Colonic mucosa (tissue), 4 donors: ENCODE results near the gene ZNF24. TPM values are rescaled to one million over a fixed set of nuclear protein-coding genes. Genes with fewer than 3 reads are reported as not detected.

Experiments used
- DNase-seq: peaks from one replicate; pipeline ENCODE4 v3.0.0-alpha.2; 2020
- H3K27ac ChIP-seq: fragments of 200-600 bp; one replicate; pipeline ENCODE4 v1.8.0; 2021
- H3K27me3 ChIP-seq: fragments of 200-600 bp; one replicate; pipeline ENCODE4 v1.8.0; 2021
- H3K36me3 ChIP-seq: fragments of 200-600 bp; one replicate; pipeline ENCODE4 v1.8.0; 2021
- H3K4me1 ChIP-seq: fragments of 200-600 bp; one replicate; pipeline ENCODE4 v1.8.0; 2021; ENCODE audit warnings: mild to moderate bottlenecking
- H3K4me3 ChIP-seq: fragments of 200-600 bp; one replicate; pipeline ENCODE4 v1.8.0; 2021
- H3K9ac ChIP-seq, 2 donors: one replicate each; pipeline ENCODE4 v1.7.0; 2013; ENCODE audit warnings: control low read depth in 2 of 2, low read depth in 2 of 2, low read length in 2 of 2
- H3K9me3 ChIP-seq: fragments of 200-600 bp; one replicate; pipeline ENCODE4 v1.8.0; 2021
- intact Hi-C: fragments of 100-400 bp; cut with DNase I; formaldehyde crosslinking; loops from one replicate; pipeline ENCODE4 v1.14.1; 2022
- total RNA-seq, 2 donors: library from RNA; stranded (reverse); fragmentation: NEBNext Ultra II Directional in 1 of 2; extraction: Animal tissue kit (Norgen Biotek cat#: 25700) in 1 of 2; gene quantifications; one replicate each; pipeline ENCODE4 v1.2.1, GENCODE V29; 2021
- TF ChIP-seq, protein P1 (sequence below): fragments of 200-600 bp; IDR thresholded peaks from one replicate; pipeline ENCODE4 v1.8.0; 2022; ENCODE audit warnings: antibody characterized with exemption, mild to moderate bottlenecking
- donor health status: healthy.
- donor health status: DM: no; HTN: no; CAD: no.
- donor health status: DM: no; HTN: no; CAD: no.

ZNF24 gene
- total RNA-seq, 2 donors from 2014 or later: 49.1 to 55.5 TPM

GRCh38 chr18:35352778-35353177, 8.6 kb upstream of the ZNF24 start:
- H3K4me1 ChIP-seq: no peaks in the 10 kb centered on the region
- no peak overlapping the region for H3K27ac ChIP-seq
- TF ChIP-seq, protein P1, sequence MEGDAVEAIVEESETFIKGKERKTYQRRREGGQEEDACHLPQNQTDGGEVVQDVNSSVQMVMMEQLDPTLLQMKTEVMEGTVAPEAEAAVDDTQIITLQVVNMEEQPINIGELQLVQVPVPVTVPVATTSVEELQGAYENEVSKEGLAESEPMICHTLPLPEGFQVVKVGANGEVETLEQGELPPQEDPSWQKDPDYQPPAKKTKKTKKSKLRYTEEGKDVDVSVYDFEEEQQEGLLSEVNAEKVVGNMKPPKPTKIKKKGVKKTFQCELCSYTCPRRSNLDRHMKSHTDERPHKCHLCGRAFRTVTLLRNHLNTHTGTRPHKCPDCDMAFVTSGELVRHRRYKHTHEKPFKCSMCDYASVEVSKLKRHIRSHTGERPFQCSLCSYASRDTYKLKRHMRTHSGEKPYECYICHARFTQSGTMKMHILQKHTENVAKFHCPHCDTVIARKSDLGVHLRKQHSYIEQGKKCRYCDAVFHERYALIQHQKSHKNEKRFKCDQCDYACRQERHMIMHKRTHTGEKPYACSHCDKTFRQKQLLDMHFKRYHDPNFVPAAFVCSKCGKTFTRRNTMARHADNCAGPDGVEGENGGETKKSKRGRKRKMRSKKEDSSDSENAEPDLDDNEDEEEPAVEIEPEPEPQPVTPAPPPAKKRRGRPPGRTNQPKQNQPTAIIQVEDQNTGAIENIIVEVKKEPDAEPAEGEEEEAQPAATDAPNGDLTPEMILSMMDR: no peak
- no peak overlapping the region for H3K4me3 ChIP-seq
- intact Hi-C loops: loop anchor here (5.0 kb wide), 1 partner anchor 120 kb away; no protein-coding TSS in a partner anchor
- H3K9ac ChIP-seq: no peak overlapping the region
- H3K27me3 ChIP-seq: no peaks in the 10 kb centered on the region
- H3K9me3 ChIP-seq: no peaks in the 10 kb centered on the region
- no peak for DNase-seq
- H3K36me3 ChIP-seq: no peaks in the 10 kb centered on the region

DNA sequence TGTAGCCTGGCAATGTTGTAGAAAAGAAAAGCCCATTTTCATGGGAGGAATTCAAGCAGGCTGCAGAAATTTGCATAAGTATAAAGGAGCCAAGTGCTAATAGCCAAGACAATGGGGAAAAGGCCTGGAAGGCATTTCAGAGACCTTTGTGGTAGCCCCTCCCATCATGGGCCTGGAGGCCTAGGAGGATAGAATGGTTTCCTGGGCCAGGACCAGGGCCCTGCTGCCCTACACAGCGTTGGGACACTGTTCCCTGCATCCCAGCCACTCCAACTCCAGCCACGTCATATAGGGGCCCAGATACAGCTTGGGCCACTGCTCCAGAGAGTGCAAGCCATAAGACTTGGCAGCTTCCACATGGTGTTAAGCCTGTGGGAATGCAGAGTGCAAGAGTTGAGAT, 8.1 kb upstream of the ZNF24 start:
- no peak overlapping the region for H3K9ac ChIP-seq
- intact Hi-C loops: loop anchor here (5.0 kb wide), 1 partner anchor 120 kb away; no protein-coding TSS in a partner anchor
- no peak overlapping the region for H3K27ac ChIP-seq
- DNase-seq: no peak
- H3K36me3 ChIP-seq: no peaks in the 10 kb centered on the region
- no peaks in the 10 kb centered on the region for H3K9me3 ChIP-seq
- no peak overlapping the region for H3K4me3 ChIP-seq
- H3K27me3 ChIP-seq: no peaks in the 10 kb centered on the region
- no peaks in the 10 kb centered on the region for H3K4me1 ChIP-seq
- TF ChIP-seq, protein P1: no peak

DNA sequence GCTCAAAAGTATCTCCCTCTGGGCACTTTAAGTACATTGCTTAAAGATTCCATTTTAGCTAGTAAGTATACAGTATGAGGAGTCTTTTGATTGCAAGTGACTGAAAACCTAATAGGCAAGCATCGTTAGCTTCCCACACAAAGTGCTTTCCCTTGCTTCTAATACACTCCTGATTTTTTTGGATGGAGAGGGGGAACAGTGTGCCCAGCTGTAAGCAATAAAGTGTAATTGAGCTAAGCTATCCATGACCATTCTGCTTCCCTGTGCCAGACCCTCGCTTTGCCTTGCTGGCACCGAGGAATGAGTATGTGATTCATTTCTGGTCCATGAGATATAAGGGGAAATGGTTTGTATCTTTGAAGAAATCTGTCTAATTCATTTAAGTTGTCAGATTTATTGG, 3.8 kb upstream of the ZNF24 start:
- H3K9ac ChIP-seq: no peak overlapping the region
- intact Hi-C loops: no loop called here
- DNase-seq: no peak
- H3K36me3 ChIP-seq: no peaks in the 10 kb centered on the region
- H3K4me3 ChIP-seq: no peak overlapping the region
- H3K27ac ChIP-seq: no peak overlapping the region
- TF ChIP-seq, protein P1: no peak
- no peaks in the 10 kb centered on the region for H3K27me3 ChIP-seq
- H3K4me1 ChIP-seq: no peaks in the 10 kb centered on the region
- no peaks in the 10 kb centered on the region for H3K9me3 ChIP-seq

DNA sequence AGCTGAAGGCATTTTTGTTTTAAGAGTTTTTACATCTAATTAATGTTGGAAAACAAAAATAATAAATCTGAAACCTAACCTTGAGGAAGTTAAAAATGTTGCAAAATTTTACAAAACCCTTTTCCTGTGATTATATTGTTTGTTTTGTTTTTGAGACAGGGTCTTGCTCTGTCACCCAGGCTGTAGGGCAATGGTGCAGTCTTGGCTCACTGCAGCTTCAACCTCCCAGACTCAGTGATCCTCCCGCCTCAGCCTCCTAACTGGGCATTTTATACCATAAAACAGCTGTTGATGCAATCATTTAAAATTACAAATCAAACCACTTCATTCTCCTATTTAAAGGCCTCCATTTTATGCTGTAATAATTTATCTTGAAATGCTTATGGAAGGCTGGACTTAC, 1.7 kb upstream of the ZNF24 start:
- Histone ChIP-seq H3K27me3 (no peaks in the 10 kb centered on the region), H3K27ac (no peak overlapping the region), H3K9ac (no peak overlapping the region), H3K9me3 (no peaks in the 10 kb centered on the region), H3K4me3 (no peak overlapping the region), H3K36me3 (no peaks in the 10 kb centered on the region), H3K4me1 (no peaks in the 10 kb centered on the region)
- no peak for DNase-seq
- intact Hi-C loops: no loop called here
- TF ChIP-seq, protein P1: no peak

DNA sequence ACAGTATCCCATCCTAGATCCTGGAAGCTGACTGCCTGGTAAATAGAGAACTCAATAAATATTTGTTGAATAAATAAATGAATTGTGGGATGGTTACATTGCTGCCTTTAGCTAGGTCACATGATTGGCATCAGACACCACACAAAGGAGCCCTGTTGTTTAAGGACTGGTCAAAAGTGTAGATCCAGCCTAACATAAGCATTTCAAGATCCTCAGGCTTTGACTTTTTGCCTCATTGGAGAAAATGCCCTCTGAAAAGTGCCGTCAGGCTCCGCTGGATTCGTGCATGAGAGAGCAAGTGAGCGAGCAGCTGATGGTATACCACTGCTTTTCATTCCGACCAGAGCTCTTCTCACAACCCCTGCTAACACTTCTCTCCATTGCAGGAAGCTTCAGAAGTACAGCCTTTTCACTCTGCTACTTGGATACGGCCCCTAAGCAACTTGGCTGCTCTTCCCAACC, 1.3 kb upstream of the ZNF24 start:
- Histone ChIP-seq H3K36me3 (no peaks in the 10 kb centered on the region), H3K27ac (peak overlapping the region; percentile 23), H3K27me3 (no peaks in the 10 kb centered on the region), H3K4me3 (no peak overlapping the region), H3K9ac (no peak overlapping the region), H3K9me3 (no peaks in the 10 kb centered on the region), H3K4me1 (no peaks in the 10 kb centered on the region)
- TF ChIP-seq, protein P1: no peak
- no peak for DNase-seq
- intact Hi-C loops: no loop called here
